Measurements from ENCODE around the gene MAP3K6. TPM values are rescaled to one million over a fixed set of nuclear protein-coding genes. Genes with fewer than 3 reads are reported as not detected.

The MAP3K6 gene
- total RNA-seq, 4 donors from 2014 or later: 31.1 to 64.3 (median 54.3) TPM

GRCh38 chr1:27335506-27336422 lies 31.0 kb downstream of the MAP3K6 start:
- H3K9me3 ChIP-seq: no peaks in the 10 kb centered on the region
- no peak for TF ChIP-seq POLR2A (IDR thresholded peaks at IDR 0.05)
- no peak for TF ChIP-seq EP300 (IDR thresholded peaks at IDR 0.05)
- no peak for TF ChIP-seq POLR2AphosphoS5 (IDR thresholded peaks at IDR 0.05)
- peaks cover 0 to 81% of the 10 kb centered on the region in 2 donors for H3K36me3 ChIP-seq
- no peaks in the 10 kb centered on the region for H3K27me3 ChIP-seq
- WGBS, 2 donors (ENCODE audit: low coverage in 1 of 2): 90 to 100% methylated on average over 1 to 3 of the region's 17 CpGs
- H3K4me3 ChIP-seq: no peak overlapping the region
- peaks cover 0 to 9% (median 0%) of the 10 kb centered on the region in 3 donors for H3K4me1 ChIP-seq
- H3K27ac ChIP-seq: no peak overlapping the region
- no peak for ATAC-seq

GRCh38 chr1:27333717-27334279 lies 33.0 kb downstream of the MAP3K6 start:
- Histone ChIP-seq H3K4me3 (no peak overlapping the region), H3K27me3 (no peaks in the 10 kb centered on the region), H3K36me3 (peaks cover 0 to 98% of the 10 kb centered on the region in 2 donors), H3K4me1 (peaks cover 0 to 17% (median 0%) of the 10 kb centered on the region in 3 donors), H3K9me3 (no peaks in the 10 kb centered on the region), H3K27ac (no peak overlapping the region)
- ATAC-seq: peak; percentile 14
- TF ChIP-seq CTCF (IDR thresholded peaks at IDR 0.05): no peak
- no peak for TF ChIP-seq POLR2AphosphoS5 (IDR thresholded peaks at IDR 0.05)
- no peak for TF ChIP-seq POLR2A (IDR thresholded peaks at IDR 0.05)
- no peak for TF ChIP-seq EP300 (IDR thresholded peaks at IDR 0.05)
- WGBS, 2 donors (ENCODE audit: low coverage in 1 of 2): 50 to 80% methylated on average over 2 to 3 of the region's 17 CpGs

GRCh38 chr1:27332536-27333281 lies 34.1 kb downstream of the MAP3K6 start:
- Histone ChIP-seq H3K27me3 (no peaks in the 10 kb centered on the region), H3K4me1 (peaks cover 0 to 25% (median 0%) of the 10 kb centered on the region in 3 donors), H3K9me3 (no peaks in the 10 kb centered on the region), H3K36me3 (peaks cover 0 to 96% of the 10 kb centered on the region in 2 donors), H3K4me3 (no peak overlapping the region), H3K27ac (no peak overlapping the region)
- WGBS, 2 donors (ENCODE audit: low coverage in 1 of 2): 53 to 58% methylated on average over 5 to 7 of the region's 11 CpGs
- TF ChIP-seq CTCF (IDR thresholded peaks at IDR 0.05): peak in 3 of 4 experiments; percentile 68 to 88 (median 68)
- no peak for TF ChIP-seq POLR2A (IDR thresholded peaks at IDR 0.05)
- peak; percentile 64 for ATAC-seq

GRCh38 chr1:27331922-27332321 lies 34.8 kb downstream of the MAP3K6 start:
- no CpG with 5 or more reads among the region's 5 CpGs for WGBS, 2 donors (ENCODE audit: low coverage in 1 of 2)
- Histone ChIP-seq H3K27me3 (no peaks in the 10 kb centered on the region), H3K4me3 (no peak overlapping the region), H3K4me1 (peaks cover 0 to 33% (median 0%) of the 10 kb centered on the region in 3 donors), H3K27ac (no peak overlapping the region), H3K36me3 (peaks cover 0 to 96% of the 10 kb centered on the region in 2 donors), H3K9me3 (no peaks in the 10 kb centered on the region)
- TF ChIP-seq POLR2AphosphoS5 (IDR thresholded peaks at IDR 0.05) (no peak), CTCF (IDR thresholded peaks at IDR 0.05) (no peak), POLR2A (IDR thresholded peaks at IDR 0.05) (no peak), EP300 (IDR thresholded peaks at IDR 0.05) (no peak)
- no peak for ATAC-seq

- Histone ChIP-seq H3K9me3 (no peaks in the 10 kb centered on the region), H3K36me3 (peaks cover 0 to 96% of the 10 kb centered on the region in 2 donors), H3K4me3 (no peak overlapping the region), H3K27me3 (no peaks in the 10 kb centered on the region), H3K4me1 (peaks cover 0 to 38% (median 0%) of the 10 kb centered on the region in 3 donors), H3K27ac (no peak overlapping the region)
- no CpG with 5 or more reads among the region's 3 CpGs for WGBS, 2 donors (ENCODE audit: low coverage in 1 of 2)
- ATAC-seq: no peak
- no peak for TF ChIP-seq POLR2AphosphoS5 (IDR thresholded peaks at IDR 0.05)
- TF ChIP-seq CTCF (IDR thresholded peaks at IDR 0.05): no peak
- no peak for TF ChIP-seq EP300 (IDR thresholded peaks at IDR 0.05)
- no peak for TF ChIP-seq POLR2A (IDR thresholded peaks at IDR 0.05)
Observed at GRCh38 chr1:27331426-27331825, 35.3 kb downstream of the MAP3K6 start.
